LNCAP (cell line): Measurements from ENCODE around the gene SF3A2.

Experiments
- TF ChIP-seq, protein P1 (sequence below): fragments of 450-650 bp; IDR thresholded peaks from 2 replicates; pipeline ENCODE4 v1.5.1; 2017; ENCODE audit warnings: mild to moderate bottlenecking

SF3A2 gene

DNA sequence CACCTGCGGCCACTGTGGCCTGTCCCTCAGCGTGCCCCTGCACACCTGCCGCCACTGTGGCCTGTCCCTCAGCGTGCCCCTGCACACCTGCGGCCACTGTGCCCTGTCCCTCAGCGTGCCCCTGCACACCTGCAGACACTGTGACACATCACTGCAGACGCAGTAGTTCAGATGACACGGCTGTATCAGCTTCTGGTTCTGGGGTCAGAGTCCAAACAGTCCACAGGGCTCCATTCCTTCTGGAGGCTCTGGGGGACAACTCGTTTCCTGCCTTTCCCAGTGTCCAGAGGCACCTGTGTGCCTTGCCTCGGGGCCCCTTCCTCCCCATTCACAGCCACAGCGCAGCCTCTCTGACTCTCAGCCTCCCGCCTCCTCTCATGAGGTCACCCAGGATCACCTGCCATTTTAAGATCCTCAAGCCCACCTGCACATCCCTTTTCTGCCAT lies 5.5 kb downstream of the SF3A2 start:
- TF ChIP-seq, protein P1, sequence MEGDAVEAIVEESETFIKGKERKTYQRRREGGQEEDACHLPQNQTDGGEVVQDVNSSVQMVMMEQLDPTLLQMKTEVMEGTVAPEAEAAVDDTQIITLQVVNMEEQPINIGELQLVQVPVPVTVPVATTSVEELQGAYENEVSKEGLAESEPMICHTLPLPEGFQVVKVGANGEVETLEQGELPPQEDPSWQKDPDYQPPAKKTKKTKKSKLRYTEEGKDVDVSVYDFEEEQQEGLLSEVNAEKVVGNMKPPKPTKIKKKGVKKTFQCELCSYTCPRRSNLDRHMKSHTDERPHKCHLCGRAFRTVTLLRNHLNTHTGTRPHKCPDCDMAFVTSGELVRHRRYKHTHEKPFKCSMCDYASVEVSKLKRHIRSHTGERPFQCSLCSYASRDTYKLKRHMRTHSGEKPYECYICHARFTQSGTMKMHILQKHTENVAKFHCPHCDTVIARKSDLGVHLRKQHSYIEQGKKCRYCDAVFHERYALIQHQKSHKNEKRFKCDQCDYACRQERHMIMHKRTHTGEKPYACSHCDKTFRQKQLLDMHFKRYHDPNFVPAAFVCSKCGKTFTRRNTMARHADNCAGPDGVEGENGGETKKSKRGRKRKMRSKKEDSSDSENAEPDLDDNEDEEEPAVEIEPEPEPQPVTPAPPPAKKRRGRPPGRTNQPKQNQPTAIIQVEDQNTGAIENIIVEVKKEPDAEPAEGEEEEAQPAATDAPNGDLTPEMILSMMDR, result no peak

- TF ChIP-seq, protein P1, result no peak
Measured at GRCh38 chr19:2242816-2243215, 6.2 kb downstream of the SF3A2 start.

DNA sequence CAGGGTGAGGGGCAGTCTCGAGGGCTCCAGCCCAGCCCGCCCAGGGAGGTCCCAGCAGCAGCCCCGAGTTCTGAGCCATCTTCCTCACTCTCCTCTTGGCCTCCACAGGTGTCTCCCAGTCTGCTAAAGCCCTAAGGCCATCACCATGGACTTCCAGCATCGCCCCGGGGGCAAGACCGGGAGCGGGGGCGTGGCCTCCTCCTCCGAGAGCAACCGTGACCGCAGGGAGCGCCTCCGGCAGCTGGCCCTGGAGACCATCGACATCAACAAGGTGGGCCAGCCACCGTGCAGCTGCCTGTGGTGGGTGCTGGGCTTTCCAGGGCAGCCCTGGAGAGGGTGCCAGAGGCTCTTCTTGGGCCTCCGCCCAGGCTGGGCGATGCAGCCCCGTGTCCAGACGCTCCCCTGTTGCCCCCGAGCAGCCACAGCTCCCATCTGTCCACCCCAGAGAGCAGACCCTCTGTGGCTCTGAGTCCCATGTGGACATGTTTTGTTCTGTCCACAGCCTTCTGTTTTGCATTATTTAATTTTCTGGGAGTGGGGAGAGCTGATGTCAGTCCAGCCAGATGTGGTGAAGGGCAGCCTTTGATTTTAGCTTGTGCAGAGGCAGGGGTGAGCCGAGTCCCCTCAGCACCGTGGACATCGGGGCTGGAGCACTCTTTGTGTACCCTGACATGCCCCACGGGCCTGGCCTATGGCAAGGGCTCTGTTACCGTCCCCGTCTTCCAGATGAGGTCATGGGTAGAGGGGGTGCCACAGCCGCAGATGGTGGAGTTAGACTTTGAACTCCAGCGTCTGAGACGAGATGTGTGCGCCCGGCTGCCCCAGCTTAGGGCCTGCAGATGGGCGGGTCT lies 6.9 kb downstream of the SF3A2 start:
- TF ChIP-seq, protein P1, result no peak

GRCh38 chr19:2244125-2244411 lies 7.4 kb downstream of the SF3A2 start:
- TF ChIP-seq, protein P1, result no peak

GRCh38 chr19:2244486-2244885 lies 7.9 kb downstream of the SF3A2 start:
- TF ChIP-seq, protein P1, result no peak

DNA sequence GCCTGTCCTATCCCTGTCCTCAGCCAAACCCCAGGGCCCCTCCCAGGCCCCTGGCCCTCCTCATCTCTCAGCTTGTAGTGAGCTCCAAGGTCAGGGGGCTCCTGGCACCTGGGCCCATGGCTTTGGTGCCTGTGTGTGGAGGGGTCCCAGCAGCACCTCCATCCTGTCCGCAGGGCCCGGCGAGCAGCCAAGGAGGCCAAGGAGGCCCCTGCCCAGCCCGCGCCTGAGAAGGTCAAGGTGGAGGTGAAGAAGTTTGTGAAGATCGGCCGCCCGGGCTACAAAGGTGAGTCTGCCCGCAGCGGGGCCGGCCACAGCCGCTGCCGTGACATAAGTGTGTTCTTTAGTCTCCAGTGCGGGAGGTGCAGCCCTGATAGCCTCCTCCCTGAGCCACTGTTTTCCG lies 8.6 kb downstream of the SF3A2 start:
- TF ChIP-seq, protein P1, result no peak

GRCh38 chr19:2246014-2246620 lies 9.5 kb downstream of the SF3A2 start:
- TF ChIP-seq, protein P1, result no peak
